ENCODE data around the gene TMEM181. TPM values are rescaled to one million over a fixed set of nuclear protein-coding genes. Genes with fewer than 3 reads are reported as not detected.

The TMEM181 gene
- total RNA-seq, 6 experiments from 2014 or later: 11.3 to 14.0 (median 12.5) TPM

DNA sequence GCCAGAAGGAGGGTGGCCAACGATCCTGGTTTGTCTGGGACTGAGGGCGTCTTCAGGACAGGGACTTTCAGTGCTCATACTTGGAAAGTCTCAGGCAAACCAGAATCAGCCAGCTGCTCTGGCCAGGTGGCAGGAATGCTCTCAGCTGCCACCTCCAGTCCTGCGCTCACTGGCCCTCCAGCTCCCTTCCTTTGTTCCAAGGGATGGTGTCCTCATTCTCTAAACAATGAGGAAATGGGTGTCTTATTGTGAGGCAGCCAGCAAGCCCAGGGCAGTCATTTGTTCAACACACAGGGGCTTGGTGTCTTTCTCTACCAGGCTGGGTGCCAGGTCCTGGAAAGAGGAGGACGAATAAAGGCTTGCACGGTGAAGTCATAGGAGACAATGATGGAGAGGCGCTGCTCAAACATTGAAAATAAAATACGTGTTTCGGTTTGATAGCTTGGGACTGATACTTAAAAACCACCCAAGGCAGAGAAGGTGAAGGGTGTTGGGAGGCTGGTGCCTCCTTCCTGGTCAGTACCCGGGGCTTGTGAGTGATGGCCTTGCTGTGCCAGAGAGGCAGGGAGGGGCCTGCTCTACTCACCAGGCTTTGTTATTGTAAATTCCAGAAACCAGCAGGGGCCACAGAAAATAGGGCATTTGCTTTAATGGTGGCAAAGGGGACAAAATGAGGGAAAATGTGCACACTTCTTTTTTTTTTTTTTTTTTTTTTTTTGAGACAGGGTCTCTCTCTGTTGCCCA lies 11.3 kb upstream of the TMEM181 start:
- intact Hi-C loops (cut with DNase I): no loop called here
- no peak overlapping the region for H3K27ac ChIP-seq
- no peaks in the 10 kb centered on the region for H3K9me3 ChIP-seq
- TF ChIP-seq, protein P1, sequence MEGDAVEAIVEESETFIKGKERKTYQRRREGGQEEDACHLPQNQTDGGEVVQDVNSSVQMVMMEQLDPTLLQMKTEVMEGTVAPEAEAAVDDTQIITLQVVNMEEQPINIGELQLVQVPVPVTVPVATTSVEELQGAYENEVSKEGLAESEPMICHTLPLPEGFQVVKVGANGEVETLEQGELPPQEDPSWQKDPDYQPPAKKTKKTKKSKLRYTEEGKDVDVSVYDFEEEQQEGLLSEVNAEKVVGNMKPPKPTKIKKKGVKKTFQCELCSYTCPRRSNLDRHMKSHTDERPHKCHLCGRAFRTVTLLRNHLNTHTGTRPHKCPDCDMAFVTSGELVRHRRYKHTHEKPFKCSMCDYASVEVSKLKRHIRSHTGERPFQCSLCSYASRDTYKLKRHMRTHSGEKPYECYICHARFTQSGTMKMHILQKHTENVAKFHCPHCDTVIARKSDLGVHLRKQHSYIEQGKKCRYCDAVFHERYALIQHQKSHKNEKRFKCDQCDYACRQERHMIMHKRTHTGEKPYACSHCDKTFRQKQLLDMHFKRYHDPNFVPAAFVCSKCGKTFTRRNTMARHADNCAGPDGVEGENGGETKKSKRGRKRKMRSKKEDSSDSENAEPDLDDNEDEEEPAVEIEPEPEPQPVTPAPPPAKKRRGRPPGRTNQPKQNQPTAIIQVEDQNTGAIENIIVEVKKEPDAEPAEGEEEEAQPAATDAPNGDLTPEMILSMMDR (IDR thresholded peaks at IDR 0.05): no peak
- TF ChIP-seq POLR2A (IDR thresholded peaks at IDR 0.05): no peak
- no peaks in the 10 kb centered on the region for H3K27me3 ChIP-seq
- 76% methylated on average over 6 of the region's 9 CpGs for WGBS (ENCODE audit: insufficient coverage, low coverage, low lambda C conversion rate, missing lambda C conversion rate)
- no peaks in the 10 kb centered on the region for H3K4me1 ChIP-seq
- DNase-seq (peak in 1 of 3 donors; percentile 16), ATAC-seq (no peak)
- no peaks in the 10 kb centered on the region for H3K36me3 ChIP-seq
- H3K4me3 ChIP-seq: no peak overlapping the region

DNA sequence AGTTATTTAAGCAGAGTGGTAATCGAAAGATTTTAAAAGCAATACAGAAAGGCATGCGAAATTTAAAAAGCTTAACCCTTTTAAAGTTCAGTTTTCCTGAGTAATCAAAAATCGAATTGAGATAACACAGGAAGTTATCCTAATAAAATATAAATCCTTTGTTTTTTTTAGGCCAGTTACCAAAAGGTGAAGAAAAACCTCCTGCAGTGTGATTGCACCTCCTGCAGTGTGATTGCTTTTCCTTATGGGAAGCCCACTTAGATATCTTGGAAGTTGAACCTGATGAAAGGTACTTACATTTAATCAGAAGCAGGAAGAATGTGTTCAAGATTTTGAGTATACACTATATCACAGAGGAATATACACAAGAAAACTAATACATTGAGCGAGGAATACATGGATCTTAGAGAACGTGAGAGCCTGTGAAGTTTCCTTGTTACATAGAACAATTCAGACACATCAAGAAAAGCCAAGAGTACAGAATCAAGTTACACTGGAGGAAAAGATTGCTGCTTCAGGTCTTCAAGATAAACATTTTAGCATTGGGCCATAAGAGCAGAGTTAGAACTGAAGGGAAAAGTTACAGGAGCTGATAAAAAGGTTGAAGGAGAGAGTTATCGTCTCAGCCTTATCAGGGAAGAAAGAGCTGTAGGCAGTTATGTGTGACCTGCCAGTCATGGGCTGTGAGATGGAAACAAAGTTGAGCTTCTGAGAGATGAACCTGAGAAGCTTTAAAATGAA lies 7.7 kb upstream of the TMEM181 start:
- 59% methylated on average over 6 of the region's 6 CpGs for WGBS (ENCODE audit: insufficient coverage, low coverage, low lambda C conversion rate, missing lambda C conversion rate)
- Histone ChIP-seq H3K27ac (no peak overlapping the region), H3K9me3 (no peaks in the 10 kb centered on the region), H3K27me3 (no peaks in the 10 kb centered on the region), H3K36me3 (no peaks in the 10 kb centered on the region), H3K4me3 (no peak overlapping the region), H3K4me1 (no peaks in the 10 kb centered on the region)
- TF ChIP-seq POLR2A (IDR thresholded peaks at IDR 0.05): no peak
- TF ChIP-seq, protein P1 (IDR thresholded peaks at IDR 0.05): no peak
- ATAC-seq (no peak), DNase-seq (no peak)
- intact Hi-C loops (cut with DNase I): no loop called here

DNA sequence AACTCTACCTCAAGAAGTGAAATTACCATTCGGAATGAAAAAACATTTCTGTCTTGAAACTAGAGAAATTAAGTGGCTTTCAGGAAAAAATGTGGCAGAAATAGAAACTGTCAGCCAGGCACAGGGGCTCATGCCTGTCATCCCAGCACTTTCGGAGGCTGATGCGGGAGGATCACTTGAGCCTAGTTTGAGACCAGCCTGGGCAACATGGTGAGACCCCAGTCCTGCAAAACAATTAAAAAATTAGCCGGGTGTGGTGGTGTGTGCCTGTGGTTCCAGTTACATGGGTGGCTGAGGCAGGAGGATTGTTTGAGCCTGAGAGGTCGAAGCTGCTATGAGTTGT lies 7.1 kb upstream of the TMEM181 start:
- 84% methylated on average over 5 of the region's 5 CpGs for WGBS (ENCODE audit: insufficient coverage, low coverage, low lambda C conversion rate, missing lambda C conversion rate)
- peak in 1 of 3 donors; percentile 17 for DNase-seq
- Histone ChIP-seq H3K27ac (no peak overlapping the region), H3K4me1 (no peaks in the 10 kb centered on the region), H3K36me3 (no peaks in the 10 kb centered on the region), H3K4me3 (no peak overlapping the region), H3K27me3 (no peaks in the 10 kb centered on the region), H3K9me3 (no peaks in the 10 kb centered on the region)
- no peak for ATAC-seq
- intact Hi-C loops (cut with DNase I): no loop called here
- no peak for TF ChIP-seq POLR2A (IDR thresholded peaks at IDR 0.05)
- TF ChIP-seq, protein P1 (IDR thresholded peaks at IDR 0.05): no peak

DNA sequence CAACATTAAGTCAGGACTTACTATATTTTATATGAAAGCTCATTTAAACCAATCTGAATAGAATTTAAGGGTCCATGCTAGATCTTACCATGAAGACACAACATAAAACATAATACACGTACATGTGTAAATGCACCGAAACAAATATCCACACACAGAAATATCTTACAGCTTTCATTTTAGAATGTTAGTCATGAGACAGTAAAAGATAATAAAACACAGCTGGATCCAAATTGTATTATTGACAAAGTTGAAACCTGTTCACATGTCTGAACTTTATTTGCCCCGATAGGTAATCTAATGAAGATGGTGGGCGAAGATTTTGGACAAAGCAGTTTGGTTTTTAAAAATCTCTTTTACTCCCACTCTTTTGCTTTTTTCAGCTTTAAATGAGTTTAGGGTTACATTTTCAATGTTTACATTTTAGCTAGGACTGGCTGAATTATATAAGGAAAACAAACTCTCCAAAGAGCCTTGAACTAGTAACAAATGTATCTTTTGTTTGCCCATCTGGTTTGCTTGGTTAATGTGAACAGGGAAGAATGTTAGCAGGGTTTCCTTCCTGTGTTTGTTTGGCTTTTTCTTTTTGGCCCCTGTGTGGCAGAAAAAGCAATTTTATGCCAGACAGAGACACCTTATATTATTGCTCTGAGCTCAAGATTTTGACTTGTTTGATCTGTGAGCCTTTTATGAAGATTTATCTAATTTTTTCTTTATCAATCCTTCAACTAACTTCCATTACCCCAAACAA lies 5.1 kb upstream of the TMEM181 start:
- intact Hi-C loops (cut with DNase I): no loop called here
- Histone ChIP-seq H3K4me3 (no peak overlapping the region), H3K9me3 (no peaks in the 10 kb centered on the region), H3K27me3 (no peaks in the 10 kb centered on the region), H3K36me3 (no peaks in the 10 kb centered on the region), H3K4me1 (no peaks in the 10 kb centered on the region), H3K27ac (no peak overlapping the region)
- ATAC-seq (no peak), DNase-seq (no peak)
- no peak for TF ChIP-seq POLR2A (IDR thresholded peaks at IDR 0.05)
- TF ChIP-seq, protein P1 (IDR thresholded peaks at IDR 0.05): no peak
- 96% methylated on average over 4 of the region's 4 CpGs for WGBS (ENCODE audit: insufficient coverage, low coverage, low lambda C conversion rate, missing lambda C conversion rate)

Measured in right lobe of liver (tissue), 6 donors.